ENCODE data around the gene KLK10. TPM values are rescaled to one million over a fixed set of nuclear protein-coding genes. Genes with fewer than 3 reads are reported as not detected.
A peak's percentile ranks its signal among the peaks of the same experiment; 100 is the strongest.

Gene KLK10
- polyA plus RNA-seq (2012; rRNA removed), result not detected in 2 replicates
- not detected in 2 replicates for polyA plus RNA-seq (2012; cell fraction: cytosol; rRNA removed)
- polyA plus RNA-seq (2012; cell fraction: nucleus; rRNA removed), result not detected in 2 replicates

GRCh38 chr19:51019544-51019925, at the start of gene KLK10:
Gene KLK10, minus strand, starts transcription at chr19:51019709. Its CDS starts 579 bp downstream, at chr19:51019130.
- Histone ChIP-seq H3K4me1 (ENCODE audit: control insufficient read depth in 1 of 2, insufficient read depth in 2 of 2, low read depth in 1 of 2, low read length in 1 of 2) (no peaks in the 10 kb centered on the region), H3K9me2 (no peaks in the 10 kb centered on the region), H3K27ac (ENCODE audit: low read depth in 2 of 2, low read length in 1 of 2) (no peak within 1 kb of the TSS), H3K36me3 (replicated peaks in 1 of 2; ENCODE audit: control insufficient read depth in 1 of 2, insufficient read depth in 2 of 2, low read length in 1 of 2) (no peaks in the 10 kb centered on the region), H3F3A (replicated peaks; ENCODE audit: insufficient read depth) (no peaks in the 10 kb centered on the region), H3K79me2 (ENCODE audit: insufficient read depth) (no peaks in the 10 kb centered on the region), H3K9me3 (no peaks in the 10 kb centered on the region), H3K9ac (no peak within 1 kb of the TSS), H2AFZ (ENCODE audit: low read depth) (no peak within 1 kb of the TSS), H3K4me2 (peak within 1 kb of the TSS; percentile 44; the same call in 1 of the 2 replicates), H3K27me3 (ENCODE audit: insufficient read depth) (peaks cover 76% of the 10 kb centered on the region), H4K20me1 (ENCODE audit: insufficient read depth) (no peaks in the 10 kb centered on the region), H3K4me3 (ENCODE audit: low read depth in 2 of 2, low read length in 1 of 2) (no peak within 1 kb of the TSS)
- 2% methylated on average over 11 of the region's 14 CpGs for WGBS (ENCODE audit: low lambda C conversion rate)
- no peak for TF ChIP-seq ZBTB33 (IDR thresholded peaks at IDR 0.05; ENCODE audit: borderline replicate concordance, low read depth)
- no peak for TF ChIP-seq JUND (IDR thresholded peaks at IDR 0.05)
- no peak for TF ChIP-seq YY1 (IDR thresholded peaks at IDR 0.05; ENCODE audit: low read depth)
- no peak for TF ChIP-seq REST (IDR thresholded peaks at IDR 0.05; ENCODE audit: low read depth, low read length)
- TF ChIP-seq, protein P1, sequence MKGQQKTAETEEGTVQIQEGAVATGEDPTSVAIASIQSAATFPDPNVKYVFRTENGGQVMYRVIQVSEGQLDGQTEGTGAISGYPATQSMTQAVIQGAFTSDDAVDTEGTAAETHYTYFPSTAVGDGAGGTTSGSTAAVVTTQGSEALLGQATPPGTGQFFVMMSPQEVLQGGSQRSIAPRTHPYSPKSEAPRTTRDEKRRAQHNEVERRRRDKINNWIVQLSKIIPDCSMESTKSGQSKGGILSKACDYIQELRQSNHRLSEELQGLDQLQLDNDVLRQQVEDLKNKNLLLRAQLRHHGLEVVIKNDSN (IDR thresholded peaks at IDR 0.05; ENCODE audit: borderline replicate concordance, low read depth), result no peak
- POLR2A ChIA-PET, result no interaction called here
- CTCF ChIA-PET, result interaction anchor here (1.1 to 6.0 kb wide), 3 partner anchors 76 to 90 kb away, joined by 4 to 30 read pairs (median 9); no protein-coding TSS in a partner anchor
- DNase-seq, result no peak

DNA sequence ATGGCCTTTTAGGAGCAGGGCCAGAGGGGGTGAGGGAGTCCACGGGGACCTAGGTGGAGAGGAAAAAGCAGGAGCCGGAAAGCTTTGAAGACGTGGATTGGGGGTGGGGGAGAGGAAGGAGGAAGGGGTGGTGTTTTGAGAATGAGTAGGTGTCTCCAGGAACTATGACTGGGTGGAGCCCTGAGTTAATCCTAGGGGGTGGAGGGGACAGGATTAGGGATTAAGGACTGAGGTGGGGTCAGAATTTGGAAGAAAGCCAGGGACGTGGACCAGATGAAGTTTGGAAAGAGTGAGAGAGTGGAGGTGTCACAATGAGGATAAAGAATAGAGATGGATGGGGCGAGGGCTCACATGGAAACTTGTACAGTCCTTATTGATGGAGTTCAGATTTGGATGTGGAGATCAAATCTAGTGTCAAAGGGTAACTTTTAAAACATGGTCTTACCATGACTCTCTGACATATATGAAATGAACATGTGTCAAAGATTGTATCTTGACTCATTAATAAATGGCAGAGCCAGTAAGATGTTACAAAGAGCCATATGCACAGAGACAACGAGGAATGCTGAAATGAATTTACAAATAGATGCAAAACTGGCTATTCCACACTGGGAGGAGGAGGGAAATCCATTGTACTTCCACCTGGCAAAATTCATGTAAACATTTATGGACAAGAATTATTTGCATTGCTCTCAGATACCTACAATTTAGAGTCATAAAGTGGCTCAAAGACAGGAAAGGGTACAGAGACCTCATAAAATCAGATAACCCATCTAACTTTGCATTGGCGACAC, 47.1 kb upstream of the KLK10 start:
- CTCF ChIA-PET, result interaction anchor here (1.0 kb wide), 2 partner anchors 10 to 30 kb away, joined by 3 to 4 read pairs; no protein-coding TSS in a partner anchor
- no peak overlapping the region for H3K4me3 ChIP-seq (ENCODE audit: low read depth in 2 of 2, low read length in 1 of 2)
- POLR2A ChIA-PET, result no interaction called here
- no peaks in the 10 kb centered on the region for H3K36me3 ChIP-seq (replicated peaks in 1 of 2; ENCODE audit: control insufficient read depth in 1 of 2, insufficient read depth in 2 of 2, low read length in 1 of 2)
- H3K27me3 ChIP-seq (ENCODE audit: insufficient read depth), result peaks cover 69% of the 10 kb centered on the region; the same call in 1 of the 2 replicates
- H3K9ac ChIP-seq, result no peak overlapping the region
- H3K9me2 ChIP-seq, result no peaks in the 10 kb centered on the region
- no peaks in the 10 kb centered on the region for H3K4me1 ChIP-seq (ENCODE audit: control insufficient read depth in 1 of 2, insufficient read depth in 2 of 2, low read depth in 1 of 2, low read length in 1 of 2)
- H3K79me2 ChIP-seq (ENCODE audit: insufficient read depth), result no peaks in the 10 kb centered on the region
- 9% methylated on average over 7 of the region's 7 CpGs for WGBS (ENCODE audit: low lambda C conversion rate)
- H4K20me1 ChIP-seq (ENCODE audit: insufficient read depth), result no peaks in the 10 kb centered on the region
- H2AFZ ChIP-seq (ENCODE audit: low read depth), result no peak overlapping the region
- H3K27ac ChIP-seq (ENCODE audit: low read depth in 2 of 2, low read length in 1 of 2), result no peak overlapping the region
- no peak for DNase-seq
- TF ChIP-seq TEAD4 (IDR thresholded peaks at IDR 0.05; ENCODE audit: borderline replicate concordance, insufficient read depth) (no peak), RFX5 (IDR thresholded peaks at IDR 0.05; ENCODE audit: low read length) (no peak), CHD2 (IDR thresholded peaks at IDR 0.05; ENCODE audit: low read length, partially characterized antibody) (no peak), RAD21 (IDR thresholded peaks at IDR 0.05; ENCODE audit: low read length) (no peak), RXRA (IDR thresholded peaks at IDR 0.05; ENCODE audit: borderline replicate concordance, low read depth) (no peak)
- TF ChIP-seq, protein P2, sequence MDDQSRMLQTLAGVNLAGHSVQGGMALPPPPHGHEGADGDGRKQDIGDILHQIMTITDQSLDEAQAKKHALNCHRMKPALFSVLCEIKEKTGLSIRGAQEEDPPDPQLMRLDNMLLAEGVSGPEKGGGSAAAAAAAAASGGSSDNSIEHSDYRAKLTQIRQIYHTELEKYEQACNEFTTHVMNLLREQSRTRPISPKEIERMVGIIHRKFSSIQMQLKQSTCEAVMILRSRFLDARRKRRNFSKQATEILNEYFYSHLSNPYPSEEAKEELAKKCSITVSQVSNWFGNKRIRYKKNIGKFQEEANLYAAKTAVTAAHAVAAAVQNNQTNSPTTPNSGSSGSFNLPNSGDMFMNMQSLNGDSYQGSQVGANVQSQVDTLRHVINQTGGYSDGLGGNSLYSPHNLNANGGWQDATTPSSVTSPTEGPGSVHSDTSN (IDR thresholded peaks at IDR 0.05), result no peak
- H3K4me2 ChIP-seq, result no peak overlapping the region
- no peaks in the 10 kb centered on the region for H3K9me3 ChIP-seq
- H3F3A ChIP-seq (replicated peaks; ENCODE audit: insufficient read depth), result no peaks in the 10 kb centered on the region
